ENCODE data around the gene HLA-DQA1.

GRCh38 chr6:32666420-32667300 is 29.5 kb downstream of the HLA-DQA1 start, which contains the start of gene HLA-DQB1:
- TF ChIP-seq GATA2 (IDR thresholded peaks at IDR 0.05; ENCODE audit: low read depth, low read length) (no peak), GATA3 (IDR thresholded peaks at IDR 0.05; ENCODE audit: low read depth, low read length) (no peak)
